Activated naive CD8-positive, alpha-beta T cell (primary cell): ENCODE data around the gene TEX35.
"Not testable (repeated sequence)": the region's sequence is repeated elsewhere in the genome, so short reads cannot be mapped to it uniquely, and the experiment has no call there.

ENCODE experiments used
- H3K27ac Mint-ChIP-seq: one replicate; pipeline ENCODE4 v1.8.0; 2021; ENCODE audit warnings: mixed read lengths
- H3K27me3 Mint-ChIP-seq: one replicate; pipeline ENCODE4 v1.8.0; 2021; ENCODE audit warnings: mixed read lengths
- H3K36me3 Mint-ChIP-seq: one replicate; pipeline ENCODE4 v1.8.0; 2021; ENCODE audit warnings: mixed read lengths
- H3K4me1 Mint-ChIP-seq: one replicate; pipeline ENCODE4 v1.8.0; 2021; ENCODE audit warnings: low read depth, mixed read lengths
- H3K4me3 Mint-ChIP-seq: one replicate; pipeline ENCODE4 v1.8.0; 2021; ENCODE audit warnings: mild to moderate bottlenecking, mixed read lengths
- H3K9me3 Mint-ChIP-seq: one replicate; pipeline ENCODE4 v1.8.0; 2021; ENCODE audit warnings: low read depth, mixed read lengths

Gene TEX35

GRCh38 chr1:178558816-178559215, 45.9 kb downstream of the TEX35 start:
- not testable (repeated sequence) for H3K27ac Mint-ChIP-seq, H3K4me3 Mint-ChIP-seq

GRCh38 chr1:178560871-178561376, 48.0 kb downstream of the TEX35 start:
- Mint-ChIP-seq H3K9me3 (no peaks in the 10 kb centered on the region), H3K36me3 (no peaks in the 10 kb centered on the region), H3K27me3 (no peaks in the 10 kb centered on the region), H3K4me3 (no peak overlapping the region), H3K4me1 (no peaks in the 10 kb centered on the region), H3K27ac (no peak overlapping the region)

More at GRCh38 chr1:178558816-178559215, 45.9 kb downstream of the TEX35 start:
- H3K9me3 Mint-ChIP-seq, H3K4me1 Mint-ChIP-seq, H3K27me3 Mint-ChIP-seq, H3K36me3 Mint-ChIP-seq: not testable (repeated sequence)

DNA sequence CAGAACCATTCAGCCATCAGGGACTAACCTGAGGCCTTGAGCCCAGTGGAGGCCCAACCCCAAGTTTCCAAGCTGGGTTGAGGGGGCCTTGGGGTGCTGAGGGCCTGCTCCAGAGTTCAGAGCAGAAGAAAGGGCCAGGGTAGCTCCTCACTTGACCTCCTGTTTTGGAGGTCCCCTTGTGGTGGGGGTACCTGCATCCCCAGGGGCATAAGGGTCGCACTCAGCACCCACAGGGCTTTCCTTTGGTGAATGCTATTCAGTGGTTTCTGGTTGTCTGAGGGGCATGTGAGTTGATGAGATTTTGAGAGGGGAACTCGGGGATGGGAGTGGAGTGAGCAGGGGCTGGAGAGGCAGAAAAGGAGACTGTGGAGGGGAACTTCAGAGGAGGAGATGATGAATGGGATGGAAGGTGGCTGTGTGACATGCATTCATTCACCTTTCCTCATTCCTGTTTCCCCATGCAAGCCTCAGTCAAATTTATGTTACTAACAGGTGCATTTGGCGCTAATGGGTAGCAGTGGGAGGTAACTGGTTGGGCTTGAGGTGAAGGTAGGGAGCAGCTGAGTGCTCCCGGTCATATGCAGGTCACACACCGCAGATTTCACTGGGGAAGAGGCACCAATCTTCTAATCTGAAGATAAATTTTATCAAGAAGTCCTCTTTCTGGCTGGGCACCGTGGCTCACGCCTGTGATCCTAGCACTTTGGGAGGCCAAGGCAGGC, 50.4 kb downstream of the TEX35 start:
- Mint-ChIP-seq H3K4me3 (no peak overlapping the region), H3K9me3 (no peaks in the 10 kb centered on the region), H3K27ac (no peak overlapping the region), H3K4me1 (no peaks in the 10 kb centered on the region), H3K36me3 (no peaks in the 10 kb centered on the region), H3K27me3 (no peaks in the 10 kb centered on the region)

GRCh38 chr1:178564086-178564782, 51.3 kb downstream of the TEX35 start:
- Mint-ChIP-seq H3K4me3 (no peak overlapping the region), H3K27ac (no peak overlapping the region), H3K36me3 (no peaks in the 10 kb centered on the region), H3K9me3 (no peaks in the 10 kb centered on the region), H3K4me1 (no peaks in the 10 kb centered on the region), H3K27me3 (no peaks in the 10 kb centered on the region)

DNA sequence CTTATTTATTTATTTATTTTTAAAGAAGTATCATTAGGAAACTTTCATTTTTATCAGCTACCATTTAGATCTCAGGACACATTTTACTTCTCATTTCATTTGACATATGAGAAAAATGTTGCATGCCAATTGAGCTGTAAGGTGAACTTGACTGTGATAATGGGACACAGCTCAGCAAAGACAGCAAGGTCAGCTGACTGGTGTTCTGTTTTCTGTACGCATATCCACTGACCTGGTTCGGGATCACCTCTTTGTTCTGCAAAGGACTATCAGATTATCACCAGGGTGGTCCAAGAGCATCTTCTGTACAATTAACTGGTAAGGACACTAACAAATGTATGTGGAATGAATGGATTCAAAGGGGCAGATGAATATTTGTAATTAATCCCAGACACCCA, 51.9 kb downstream of the TEX35 start:
- no peaks in the 10 kb centered on the region for H3K36me3 Mint-ChIP-seq
- no peak overlapping the region for H3K27ac Mint-ChIP-seq
- no peaks in the 10 kb centered on the region for H3K4me1 Mint-ChIP-seq
- no peaks in the 10 kb centered on the region for H3K27me3 Mint-ChIP-seq
- no peaks in the 10 kb centered on the region for H3K9me3 Mint-ChIP-seq
- no peak overlapping the region for H3K4me3 Mint-ChIP-seq

DNA sequence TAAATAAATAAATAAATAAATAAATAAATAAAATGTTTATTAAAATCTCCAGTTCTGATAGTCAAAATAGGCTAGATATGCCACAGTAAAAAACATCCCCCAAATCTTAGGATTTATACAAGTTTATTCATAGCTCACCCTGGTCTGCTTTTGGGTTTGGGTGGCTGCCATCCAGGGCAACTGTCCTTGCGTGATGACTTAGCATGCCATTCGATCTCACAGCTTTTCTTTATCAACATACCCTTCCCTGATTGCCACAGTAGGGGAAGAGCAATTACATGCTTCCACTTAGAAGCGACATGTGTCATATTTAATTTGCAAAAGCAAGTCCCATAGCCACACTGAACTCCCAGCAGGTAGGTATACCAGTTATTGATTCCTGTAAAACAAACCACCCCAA, 52.7 kb downstream of the TEX35 start:
- Mint-ChIP-seq H3K27ac (no peak overlapping the region), H3K36me3 (no peaks in the 10 kb centered on the region), H3K27me3 (no peaks in the 10 kb centered on the region), H3K9me3 (no peaks in the 10 kb centered on the region), H3K4me3 (no peak overlapping the region), H3K4me1 (no peaks in the 10 kb centered on the region)

DNA sequence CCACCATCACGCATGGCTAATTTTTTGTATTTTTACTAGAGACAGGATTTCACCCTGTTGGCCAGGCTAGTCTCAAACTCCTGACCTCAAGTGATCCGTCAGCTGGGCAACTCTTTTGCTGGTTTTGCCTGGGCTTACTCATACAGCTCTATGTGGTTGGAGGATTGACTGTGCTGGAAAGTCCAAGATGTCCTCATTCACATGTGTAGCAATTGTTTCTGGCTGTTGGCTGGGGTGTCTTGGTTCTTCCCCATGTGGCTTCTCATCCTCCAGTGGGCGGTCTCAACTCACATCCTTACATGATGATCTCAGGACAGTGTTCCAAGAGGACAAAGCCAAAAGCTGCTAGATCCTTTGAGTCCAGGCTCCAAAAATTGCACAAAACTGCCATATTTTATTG, 53.3 kb downstream of the TEX35 start:
- Mint-ChIP-seq H3K4me3 (no peak overlapping the region), H3K9me3 (no peaks in the 10 kb centered on the region), H3K27me3 (no peaks in the 10 kb centered on the region), H3K4me1 (no peaks in the 10 kb centered on the region), H3K27ac (no peak overlapping the region), H3K36me3 (no peaks in the 10 kb centered on the region)

DNA sequence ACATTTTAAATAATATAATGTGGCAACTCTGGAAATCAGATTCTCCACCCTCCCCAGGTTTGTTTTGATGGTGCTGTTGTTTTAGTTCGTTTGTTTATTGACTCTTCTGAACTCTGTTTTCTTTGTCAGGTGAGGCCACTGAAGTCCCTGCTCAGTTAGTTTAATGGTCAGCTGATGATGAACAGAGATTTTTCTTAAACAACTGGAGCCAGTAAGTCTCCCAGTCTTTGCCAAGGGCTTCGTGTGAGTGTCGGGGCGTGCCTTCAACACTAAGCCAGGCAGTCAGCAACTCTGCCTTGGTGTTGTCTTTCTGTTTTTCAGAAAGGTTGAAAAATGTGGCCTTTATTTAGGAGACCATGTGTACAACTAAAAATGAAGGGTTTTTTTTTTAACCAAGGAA, 58.9 kb downstream of the TEX35 start:
- Mint-ChIP-seq H3K4me3 (no peak overlapping the region), H3K4me1 (no peaks in the 10 kb centered on the region)

More for the DNA sequence above, 58.9 kb downstream of the TEX35 start:
- no peaks in the 10 kb centered on the region for H3K27me3 Mint-ChIP-seq
- no peaks in the 10 kb centered on the region for H3K36me3 Mint-ChIP-seq
- no peak overlapping the region for H3K27ac Mint-ChIP-seq
- no peaks in the 10 kb centered on the region for H3K9me3 Mint-ChIP-seq
